ENCODE data around the gene ZNF547.

DNA sequence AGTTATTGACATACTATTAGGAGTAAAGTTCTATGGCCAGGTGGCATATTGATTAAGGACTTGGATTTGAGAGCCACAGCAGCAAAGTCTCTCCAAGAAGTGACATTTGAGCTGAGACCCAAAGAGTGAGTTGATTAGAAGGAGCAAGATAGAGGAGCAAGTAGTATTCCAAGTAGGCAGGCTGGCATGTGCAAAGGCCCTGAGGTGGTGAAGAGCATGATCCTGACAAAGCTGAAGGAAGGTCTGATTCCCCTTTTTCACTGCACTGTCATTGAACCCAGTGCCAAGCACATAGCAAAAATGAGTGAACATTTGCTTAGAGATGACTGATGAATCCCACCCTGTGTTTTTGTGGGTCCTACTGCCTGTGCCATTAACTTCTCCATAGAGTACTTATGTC lies 38.4 kb upstream of the ZNF547 start:
- TF ChIP-seq, protein P1, sequence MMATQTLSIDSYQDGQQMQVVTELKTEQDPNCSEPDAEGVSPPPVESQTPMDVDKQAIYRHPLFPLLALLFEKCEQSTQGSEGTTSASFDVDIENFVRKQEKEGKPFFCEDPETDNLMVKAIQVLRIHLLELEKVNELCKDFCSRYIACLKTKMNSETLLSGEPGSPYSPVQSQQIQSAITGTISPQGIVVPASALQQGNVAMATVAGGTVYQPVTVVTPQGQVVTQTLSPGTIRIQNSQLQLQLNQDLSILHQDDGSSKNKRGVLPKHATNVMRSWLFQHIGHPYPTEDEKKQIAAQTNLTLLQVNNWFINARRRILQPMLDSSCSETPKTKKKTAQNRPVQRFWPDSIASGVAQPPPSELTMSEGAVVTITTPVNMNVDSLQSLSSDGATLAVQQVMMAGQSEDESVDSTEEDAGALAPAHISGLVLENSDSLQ (IDR thresholded peaks at IDR 0.05), result no peak
- no peak for TF ChIP-seq FOXM1 (IDR thresholded peaks at IDR 0.05; ENCODE audit: borderline replicate concordance)
- TF ChIP-seq SP1 (IDR thresholded peaks at IDR 0.05), result no peak
- TF ChIP-seq SUZ12 (IDR thresholded peaks at IDR 0.05), result no peak
- no peak for TF ChIP-seq CTBP1 (IDR thresholded peaks at IDR 0.05; ENCODE audit: borderline replicate concordance)
- no peak for TF ChIP-seq BHLHE40 (IDR thresholded peaks at IDR 0.05; ENCODE audit: borderline replicate concordance)
- no peak for TF ChIP-seq ARNT (IDR thresholded peaks at IDR 0.05)

Measured in HEK293T (cell line).